HCT116 (cell line): ENCODE measurements around the gene ZNF335. TPM values are rescaled to one million over a fixed set of nuclear protein-coding genes. Genes with fewer than 3 reads are reported as not detected.

Experiments
- ATAC-seq: fragments of 200-7000 bp; cut with Tn5 transposase; 2 replicates; pipeline ENCODE4 v1.9.1; 2020; ENCODE audit warnings: mild to moderate bottlenecking, moderate library complexity
- BruUV-seq: library from RNA; stranded (reverse); fragments of 400-500 nt; replicated peaks from 2 replicates; lab custom pipeline; 2021; lab: Mats Ljungman, UMichigan
- CTCF ChIA-PET: fragments of 300-600 bp; sonication (Branson Sonifier 250); formaldehyde crosslinking; loops from one replicate; lab custom pipeline; 2021; ENCODE audit warnings: antibody characterized with exemption; lab: Charles Lee
- POLR2A ChIA-PET: fragments of 300-600, 350-600 bp; sonication (Branson Sonifier 250); formaldehyde crosslinking; loops from one replicate; lab custom pipeline; 2021; ENCODE audit warnings: antibody characterized with exemption; lab: Charles Lee
- RAD21 ChIA-PET, 2 experiments: fragments of 300-600 bp; sonication (Branson Sonifier 250); formaldehyde crosslinking; loops; one replicate each; lab custom pipeline; 2023; ENCODE audit warnings: low total read pairs in 2 of 2; ENCODE audit not compliant: uncharacterized antibody in 2 of 2, unreplicated experiment in 2 of 2, low non-redundant PET in 1 of 2; lab: Charles Lee
- DNase-seq: peaks from one replicate; pipeline ENCODE4 v3.0.0-alpha.2; 2010; ENCODE audit warnings: low read depth, low spot score
- H2AFZ ChIP-seq: fragments of 200-600 bp; shearing (Covaris generic), sonication (generic); 2 replicates; pipeline ENCODE4 v1.6.1; 2017; ENCODE audit warnings: low read depth, mixed run types, mixed read lengths, antibody characterized with exemption, low read length; ENCODE audit not compliant: poor library complexity, severe bottlenecking
- H3K27ac ChIP-seq: 2 replicates; pipeline ENCODE4 v1.5.1; 2012; ENCODE audit warnings: low read depth, low read length
- H3K27me3 ChIP-seq: fragments of 200-600 bp; sonication (generic); 2 replicates; pipeline ENCODE4 v1.6.1; 2016; ENCODE audit warnings: mixed run types, low read length, mixed read lengths; ENCODE audit not compliant: insufficient read depth
- H3K36me3 ChIP-seq, 2 experiments: fragments of 200-500 bp in 1 of 2; fragments of 200-600 bp in 1 of 2; sonication (Bioruptor generic) in 1 of 2; sonication (generic) in 1 of 2; 2 replicates each; pipeline versions ENCODE4 v1.5.1 to v1.6.1; 2014 to 2016; ENCODE audit warnings: low read length in 2 of 2, inconsistent platforms in 1 of 2, mixed read lengths in 1 of 2, mixed run types in 1 of 2; ENCODE audit not compliant: insufficient read depth in 2 of 2, control insufficient read depth in 1 of 2
- H3K4me1 ChIP-seq, 2 experiments: fragments of 200-600 bp in 1 of 2; sonication (generic) in 1 of 2; 2 replicates each; pipeline versions ENCODE4 v1.5.1 to v1.6.1; 2012 to 2017; ENCODE audit warnings: low read length in 2 of 2, inconsistent platforms in 1 of 2, mild to moderate bottlenecking in 1 of 2, mixed read lengths in 1 of 2, mixed run types in 1 of 2, moderate library complexity in 1 of 2; ENCODE audit not compliant: insufficient read depth in 2 of 2, control insufficient read depth in 1 of 2
- H3K4me2 ChIP-seq: fragments of 200-600 bp; sonication (generic); 2 replicates; pipeline ENCODE4 v1.6.1; 2017; ENCODE audit warnings: mixed run types, low read length, mixed read lengths
- H3K4me3 ChIP-seq, 2 experiments: fragments of 200-600 bp in 1 of 2; sonication (generic) in 1 of 2; replicated peaks in 1 of 2; 2 replicates each; pipeline ENCODE4 v1.5.1; 2011 to 2016; ENCODE audit warnings: low read length in 2 of 2, control low read depth in 1 of 2, low read depth in 1 of 2, mild to moderate bottlenecking in 1 of 2, mixed read lengths in 1 of 2, mixed run types in 1 of 2
- H3K79me2 ChIP-seq: fragments of 200-600 bp; sonication (generic); 2 replicates; pipeline ENCODE4 v1.6.1; 2017; ENCODE audit warnings: mild to moderate bottlenecking, mixed run types, low read length, moderate library complexity, mixed read lengths; ENCODE audit not compliant: insufficient read depth
- H3K9ac ChIP-seq: fragments of 200-600 bp; sonication (generic); 2 replicates; pipeline ENCODE4 v1.6.1; 2016; ENCODE audit warnings: low read length, mixed read lengths
- H3K9me2 ChIP-seq: fragments of 200-600 bp; sonication (generic), shearing (Covaris generic); 2 replicates; pipeline ENCODE4 v1.6.1; 2017; ENCODE audit warnings: mixed run types, mild to moderate bottlenecking, moderate library complexity; ENCODE audit not compliant: insufficient read depth
- H3K9me3 ChIP-seq, 2 experiments: fragments of 200-500 bp in 1 of 2; fragments of 200-600 bp in 1 of 2; sonication (Bioruptor generic) in 1 of 2; sonication (generic) in 1 of 2; 2 replicates each; pipeline ENCODE4 v1.6.1; 2014 to 2017; ENCODE audit warnings: low read length in 2 of 2, mixed read lengths in 2 of 2, inconsistent platforms in 1 of 2, low read depth in 1 of 2, mild to moderate bottlenecking in 1 of 2, mixed run types in 1 of 2, moderate library complexity in 1 of 2; ENCODE audit not compliant: control insufficient read depth in 1 of 2, insufficient read depth in 1 of 2
- H4K20me1 ChIP-seq: fragments of 200-600 bp; sonication (generic), shearing (Covaris generic); 2 replicates; pipeline ENCODE4 v1.6.1; 2017; ENCODE audit warnings: mixed run types, mild to moderate bottlenecking, moderate library complexity; ENCODE audit not compliant: insufficient read depth
- CTCF ChIP-seq, 3 experiments: fragments of 200-600 bp in 1 of 3; sonication (generic) in 1 of 3; IDR thresholded peaks in 2 of 3; conservative IDR thresholded peaks in 1 of 3; 2 replicates each; pipeline ENCODE4 v1.5.1; 2012 to 2017; ENCODE audit warnings: low read depth in 2 of 3, low read length in 2 of 3, antibody characterized with exemption in 1 of 3, borderline replicate concordance in 1 of 3, control low read depth in 1 of 3, mild to moderate bottlenecking in 1 of 3, mixed read lengths in 1 of 3, mixed run types in 1 of 3, moderate library complexity in 1 of 3; ENCODE audit not compliant: insufficient read depth in 1 of 3
- EGR1 ChIP-seq: IDR thresholded peaks from 2 replicates; pipeline ENCODE4 v1.6.1; 2012; ENCODE audit warnings: low read depth
- POLR2A ChIP-seq: IDR thresholded peaks from 2 replicates; pipeline ENCODE4 v1.7.0; 2011; ENCODE audit warnings: borderline replicate concordance; ENCODE audit not compliant: insufficient read depth, insufficient read length; ENCODE audit errors: extremely low read depth
- RAD21 ChIP-seq: IDR thresholded peaks from 2 replicates; pipeline ENCODE4 v1.6.1; 2012; ENCODE audit warnings: low read depth, mild to moderate bottlenecking
- YY1 ChIP-seq: IDR thresholded peaks from 2 replicates; pipeline ENCODE4 v1.6.1; 2011; ENCODE audit warnings: low read length, low read depth, moderate library complexity, mild to moderate bottlenecking; ENCODE audit not compliant: insufficient replicate concordance; ENCODE audit errors: extremely low read depth
- intact Hi-C: fragments of 100-400 bp; cut with micrococcal nuclease; formaldehyde crosslinking; loops from 2 replicates; pipeline ENCODE4 v1.10.0; 2022
- total RNA-seq: library from RNA; stranded (reverse); gene quantifications from one replicate; pipeline ENCODE4 v1.2.1, GENCODE V29; 2021; ENCODE audit not compliant: unreplicated experiment

The ZNF335 gene
- total RNA-seq, 1 experiment from 2014 or later, result 20.8 TPM

- Histone ChIP-seq H3K79me2 (no peaks in the 10 kb centered on the region), H3K27ac (no peak overlapping the region), H3K4me1 (peaks cover 0 to 6% of the 10 kb centered on the region in 2 experiments; a peak in 1 of 4 replicates), H3K4me3 (no peak overlapping the region), H3K36me3 (no peaks in the 10 kb centered on the region), H3K9me3 (no peaks in the 10 kb centered on the region), H3K9ac (no peak overlapping the region), H2AFZ (peak overlapping the region; percentile 88), H3K27me3 (no peaks in the 10 kb centered on the region), H4K20me1 (no peaks in the 10 kb centered on the region), H3K4me2 (peak overlapping the region; percentile 29), H3K9me2 (no peaks in the 10 kb centered on the region)
- DNase-seq, result peak; percentile 61
- ChIA-PET POLR2A (interaction anchor here (0.7 to 0.9 kb wide), 2 partner anchors 9 to 13 kb away, joined by 3 read pairs; no protein-coding TSS in a partner anchor), CTCF (interaction anchor here (0.7 to 5.4 kb wide), 18 partner anchors 9 to 451 kb away, joined by 3 to 46 read pairs (median 4); partner anchors contain the start of gene ZNF335)
- peak; percentile 99 for ATAC-seq
- intact Hi-C loops, result no loop called here
- no TSS peak for BruUV-seq
- TF ChIP-seq YY1 (peak; percentile 45), CTCF (IDR thresholded peaks at IDR 0.05 in 2 of 3, conservative IDR thresholded peaks at IDR 0.05 in 1 of 3; ENCODE audit: borderline replicate concordance in 1 of 3, insufficient read depth in 1 of 3, low read depth in 2 of 3, low read length in 2 of 3) (peak; percentile 85 to 96 (median 94)), RAD21 (peak; percentile 84), EGR1 (no peak)
- TF ChIP-seq, all 23 proteins: peak for 3
- RAD21 ChIA-PET, result interaction anchor here in 1 of 2 experiments (0.9 kb wide), 1 partner anchor 27 kb away, joined by 3 read pairs; no protein-coding TSS in a partner anchor
These were observed 15.2 kb upstream of the ZNF335 start for GRCh38 chr20:45987108-45987780.

GRCh38 chr20:45985573-45985972 lies 13.6 kb upstream of the ZNF335 start:
- Histone ChIP-seq H3K36me3 (no peaks in the 10 kb centered on the region), H3K27me3 (no peaks in the 10 kb centered on the region), H3K27ac (no peak overlapping the region), H3K4me3 (no peak overlapping the region), H3K4me1 (peaks cover 0 to 6% of the 10 kb centered on the region in 2 experiments; a peak in 1 of 4 replicates), H4K20me1 (no peaks in the 10 kb centered on the region), H3K4me2 (no peak overlapping the region), H3K79me2 (no peaks in the 10 kb centered on the region), H3K9ac (no peak overlapping the region), H2AFZ (no peak overlapping the region), H3K9me2 (no peaks in the 10 kb centered on the region), H3K9me3 (no peaks in the 10 kb centered on the region)
- POLR2A ChIA-PET, result no interaction called here
- RAD21 ChIA-PET, result no interaction called here
- no TSS peak for BruUV-seq
- intact Hi-C loops, result no loop called here
- no peak for DNase-seq
- no peak for ATAC-seq
- peak in 2 of 3 experiments; percentile 18 to 25; a peak in 2 of 6 replicates for TF ChIP-seq CTCF (IDR thresholded peaks at IDR 0.05 in 2 of 3, conservative IDR thresholded peaks at IDR 0.05 in 1 of 3; ENCODE audit: borderline replicate concordance in 1 of 3, insufficient read depth in 1 of 3, low read depth in 2 of 3, low read length in 2 of 3)
- TF ChIP-seq POLR2A, result no peak
- TF ChIP-seq RAD21, result peak; percentile 49; the same call in 1 of the 2 replicates
- CTCF ChIA-PET, result interaction anchor here (0.9 to 5.4 kb wide), 2 partner anchors 14 to 446 kb away, joined by 3 to 46 read pairs; partner anchors contain the start of genes WFDC6 and ZNF335
